ENCODE results near the gene LOXL4. TPM values are rescaled to one million over a fixed set of nuclear protein-coding genes. Genes with fewer than 3 reads are reported as not detected.

Gene LOXL4
- total and polyA plus RNA-seq, 2 donors: 0.99 to 3.6 TPM

- peak in 4 of 9 donors; percentile 9 to 16 (median 14) for DNase-seq (ENCODE audit: low read depth in 6 of 9, low spot score in 9 of 9)
- WGBS: 26% methylated on average over 21 of the region's 21 CpGs
- H3K4me3 ChIP-seq (ENCODE audit: low read length in 2 of 2): no peak overlapping the region
- peaks cover 0 to 2% of the 10 kb centered on the region in 2 donors for H3K9me3 ChIP-seq (ENCODE audit: control insufficient read depth in 2 of 2, insufficient read depth in 1 of 2, low read length in 1 of 2)
- H3K4me1 ChIP-seq (ENCODE audit: control insufficient read depth in 2 of 2, insufficient read depth in 2 of 2, low read length in 2 of 2): no peaks in the 10 kb centered on the region
- H3K27me3 ChIP-seq (ENCODE audit: control insufficient read depth in 2 of 2, insufficient read depth in 1 of 2, low read length in 1 of 2): peaks cover 3 to 30% of the 10 kb centered on the region in 2 donors
- no peaks in the 10 kb centered on the region for H3K36me3 ChIP-seq (ENCODE audit: control insufficient read depth in 2 of 2, insufficient read depth in 2 of 2, low read length in 1 of 2)
- H3K27ac ChIP-seq (ENCODE audit: low read depth in 1 of 2, low read length in 1 of 2): no peak overlapping the region
Observed at GRCh38 chr10:98309366-98310355, 41.7 kb upstream of the LOXL4 start.

GRCh38 chr10:98308669-98309365 is 40.8 kb upstream of the LOXL4 start:
- Histone ChIP-seq H3K9me3 (ENCODE audit: control insufficient read depth in 2 of 2, insufficient read depth in 1 of 2, low read length in 1 of 2) (peaks cover 0 to 2% of the 10 kb centered on the region in 2 donors), H3K27ac (ENCODE audit: low read depth in 1 of 2, low read length in 1 of 2) (no peak overlapping the region), H3K4me3 (ENCODE audit: low read length in 2 of 2) (no peak overlapping the region), H3K27me3 (ENCODE audit: control insufficient read depth in 2 of 2, insufficient read depth in 1 of 2, low read length in 1 of 2) (peaks cover 3 to 30% of the 10 kb centered on the region in 2 donors), H3K4me1 (ENCODE audit: control insufficient read depth in 2 of 2, insufficient read depth in 2 of 2, low read length in 2 of 2) (no peaks in the 10 kb centered on the region), H3K36me3 (ENCODE audit: control insufficient read depth in 2 of 2, insufficient read depth in 2 of 2, low read length in 1 of 2) (no peaks in the 10 kb centered on the region)
- no peak for DNase-seq (ENCODE audit: low read depth in 6 of 9, low spot score in 9 of 9)
- 70% methylated on average over 13 of the region's 13 CpGs for whole genome bisulfite sequencing

GRCh38 chr10:98307916-98308541 is 40.0 kb upstream of the LOXL4 start:
- no peaks in the 10 kb centered on the region for H3K36me3 ChIP-seq (ENCODE audit: control insufficient read depth in 2 of 2, insufficient read depth in 2 of 2, low read length in 1 of 2)
- peaks cover 0 to 2% of the 10 kb centered on the region in 2 donors for H3K9me3 ChIP-seq (ENCODE audit: control insufficient read depth in 2 of 2, insufficient read depth in 1 of 2, low read length in 1 of 2)
- 91% methylated on average over 11 of the region's 11 CpGs for WGBS
- peaks cover 3 to 33% of the 10 kb centered on the region in 2 donors for H3K27me3 ChIP-seq (ENCODE audit: control insufficient read depth in 2 of 2, insufficient read depth in 1 of 2, low read length in 1 of 2)
- DNase-seq (ENCODE audit: low read depth in 6 of 9, low spot score in 9 of 9): no peak
- H3K27ac ChIP-seq (ENCODE audit: low read depth in 1 of 2, low read length in 1 of 2): no peak overlapping the region
- H3K4me3 ChIP-seq (ENCODE audit: low read length in 2 of 2): no peak overlapping the region
- H3K4me1 ChIP-seq (ENCODE audit: control insufficient read depth in 2 of 2, insufficient read depth in 2 of 2, low read length in 2 of 2): no peaks in the 10 kb centered on the region

- Histone ChIP-seq H3K4me1 (ENCODE audit: control insufficient read depth in 2 of 2, insufficient read depth in 2 of 2, low read length in 2 of 2) (no peaks in the 10 kb centered on the region), H3K4me3 (ENCODE audit: low read length in 2 of 2) (no peak overlapping the region), H3K9me3 (ENCODE audit: control insufficient read depth in 2 of 2, insufficient read depth in 1 of 2, low read length in 1 of 2) (peaks cover 0 to 2% of the 10 kb centered on the region in 2 donors), H3K27me3 (ENCODE audit: control insufficient read depth in 2 of 2, insufficient read depth in 1 of 2, low read length in 1 of 2) (peaks cover 3 to 37% of the 10 kb centered on the region in 2 donors), H3K36me3 (ENCODE audit: control insufficient read depth in 2 of 2, insufficient read depth in 2 of 2, low read length in 1 of 2) (no peaks in the 10 kb centered on the region), H3K27ac (ENCODE audit: low read depth in 1 of 2, low read length in 1 of 2) (no peak overlapping the region)
- no peak for DNase-seq (ENCODE audit: low read depth in 6 of 9, low spot score in 9 of 9)
- 82% methylated on average over 4 of the region's 4 CpGs for WGBS
Observed at GRCh38 chr10:98306501-98306900, 38.5 kb upstream of the LOXL4 start.

- Histone ChIP-seq H3K27me3 (ENCODE audit: control insufficient read depth in 2 of 2, insufficient read depth in 1 of 2, low read length in 1 of 2) (peaks cover 1 to 24% of the 10 kb centered on the region in 2 donors), H3K36me3 (ENCODE audit: control insufficient read depth in 2 of 2, insufficient read depth in 2 of 2, low read length in 1 of 2) (no peaks in the 10 kb centered on the region), H3K27ac (ENCODE audit: low read depth in 1 of 2, low read length in 1 of 2) (no peak overlapping the region), H3K4me1 (ENCODE audit: control insufficient read depth in 2 of 2, insufficient read depth in 2 of 2, low read length in 2 of 2) (no peaks in the 10 kb centered on the region), H3K4me3 (ENCODE audit: low read length in 2 of 2) (no peak overlapping the region), H3K9me3 (ENCODE audit: control insufficient read depth in 2 of 2, insufficient read depth in 1 of 2, low read length in 1 of 2) (no peaks in the 10 kb centered on the region)
- DNase-seq (ENCODE audit: low read depth in 6 of 9, low spot score in 9 of 9): no peak
Observed at GRCh38 chr10:98303569-98303968, 35.6 kb upstream of the LOXL4 start.

GRCh38 chr10:98302741-98303365 is 34.9 kb upstream of the LOXL4 start:
- Histone ChIP-seq H3K4me3 (ENCODE audit: low read length in 2 of 2) (no peak overlapping the region), H3K4me1 (ENCODE audit: control insufficient read depth in 2 of 2, insufficient read depth in 2 of 2, low read length in 2 of 2) (no peaks in the 10 kb centered on the region), H3K36me3 (ENCODE audit: control insufficient read depth in 2 of 2, insufficient read depth in 2 of 2, low read length in 1 of 2) (no peaks in the 10 kb centered on the region), H3K27me3 (ENCODE audit: control insufficient read depth in 2 of 2, insufficient read depth in 1 of 2, low read length in 1 of 2) (peaks cover 0 to 16% of the 10 kb centered on the region in 2 donors), H3K27ac (ENCODE audit: low read depth in 1 of 2, low read length in 1 of 2) (no peak overlapping the region), H3K9me3 (ENCODE audit: control insufficient read depth in 2 of 2, insufficient read depth in 1 of 2, low read length in 1 of 2) (no peaks in the 10 kb centered on the region)
- no peak for DNase-seq (ENCODE audit: low read depth in 6 of 9, low spot score in 9 of 9)
- WGBS: 89% methylated on average over 4 of the region's 4 CpGs

- DNase-seq (ENCODE audit: low read depth in 6 of 9, low spot score in 9 of 9): no peak
- no peak overlapping the region for H3K4me3 ChIP-seq (ENCODE audit: low read length in 2 of 2)
- 81% methylated on average over 9 of the region's 9 CpGs for WGBS
- H3K36me3 ChIP-seq (ENCODE audit: control insufficient read depth in 2 of 2, insufficient read depth in 2 of 2, low read length in 1 of 2): no peaks in the 10 kb centered on the region
- H3K4me1 ChIP-seq (ENCODE audit: control insufficient read depth in 2 of 2, insufficient read depth in 2 of 2, low read length in 2 of 2): no peaks in the 10 kb centered on the region
- no peaks in the 10 kb centered on the region for H3K9me3 ChIP-seq (ENCODE audit: control insufficient read depth in 2 of 2, insufficient read depth in 1 of 2, low read length in 1 of 2)
- no peak overlapping the region for H3K27ac ChIP-seq (ENCODE audit: low read depth in 1 of 2, low read length in 1 of 2)
- peaks cover 0 to 15% of the 10 kb centered on the region in 2 donors for H3K27me3 ChIP-seq (ENCODE audit: control insufficient read depth in 2 of 2, insufficient read depth in 1 of 2, low read length in 1 of 2)
Observed at GRCh38 chr10:98301664-98302319, 33.8 kb upstream of the LOXL4 start.

- Histone ChIP-seq H3K9me3 (ENCODE audit: control insufficient read depth in 2 of 2, insufficient read depth in 1 of 2, low read length in 1 of 2) (no peaks in the 10 kb centered on the region), H3K4me3 (ENCODE audit: low read length in 2 of 2) (no peak overlapping the region), H3K36me3 (ENCODE audit: control insufficient read depth in 2 of 2, insufficient read depth in 2 of 2, low read length in 1 of 2) (no peaks in the 10 kb centered on the region), H3K4me1 (ENCODE audit: control insufficient read depth in 2 of 2, insufficient read depth in 2 of 2, low read length in 2 of 2) (peaks cover 0 to 6% of the 10 kb centered on the region in 2 donors), H3K27ac (ENCODE audit: low read depth in 1 of 2, low read length in 1 of 2) (no peak overlapping the region), H3K27me3 (ENCODE audit: control insufficient read depth in 2 of 2, insufficient read depth in 1 of 2, low read length in 1 of 2) (peaks cover 0 to 15% of the 10 kb centered on the region in 2 donors)
- 95% methylated on average over 7 of the region's 7 CpGs for whole genome bisulfite sequencing
- no peak for DNase-seq (ENCODE audit: low read depth in 6 of 9, low spot score in 9 of 9)
Observed at GRCh38 chr10:98300526-98301229, 32.7 kb upstream of the LOXL4 start.
